GM19035 (cell line): ENCODE measurements around the gene CD69.
A peak's percentile ranks its signal among the peaks of the same experiment; 100 is the strongest.
"Not testable (repeated sequence)": the region's sequence is repeated elsewhere in the genome, so short reads cannot be mapped to it uniquely, and the experiment has no call there.

Experiments
- ATAC-seq: cut with Tn5 transposase; IDR thresholded peaks from one replicate; pipeline ENCODE4 v1.9.1; 2021; ENCODE audit not compliant: unreplicated experiment

Gene CD69

DNA sequence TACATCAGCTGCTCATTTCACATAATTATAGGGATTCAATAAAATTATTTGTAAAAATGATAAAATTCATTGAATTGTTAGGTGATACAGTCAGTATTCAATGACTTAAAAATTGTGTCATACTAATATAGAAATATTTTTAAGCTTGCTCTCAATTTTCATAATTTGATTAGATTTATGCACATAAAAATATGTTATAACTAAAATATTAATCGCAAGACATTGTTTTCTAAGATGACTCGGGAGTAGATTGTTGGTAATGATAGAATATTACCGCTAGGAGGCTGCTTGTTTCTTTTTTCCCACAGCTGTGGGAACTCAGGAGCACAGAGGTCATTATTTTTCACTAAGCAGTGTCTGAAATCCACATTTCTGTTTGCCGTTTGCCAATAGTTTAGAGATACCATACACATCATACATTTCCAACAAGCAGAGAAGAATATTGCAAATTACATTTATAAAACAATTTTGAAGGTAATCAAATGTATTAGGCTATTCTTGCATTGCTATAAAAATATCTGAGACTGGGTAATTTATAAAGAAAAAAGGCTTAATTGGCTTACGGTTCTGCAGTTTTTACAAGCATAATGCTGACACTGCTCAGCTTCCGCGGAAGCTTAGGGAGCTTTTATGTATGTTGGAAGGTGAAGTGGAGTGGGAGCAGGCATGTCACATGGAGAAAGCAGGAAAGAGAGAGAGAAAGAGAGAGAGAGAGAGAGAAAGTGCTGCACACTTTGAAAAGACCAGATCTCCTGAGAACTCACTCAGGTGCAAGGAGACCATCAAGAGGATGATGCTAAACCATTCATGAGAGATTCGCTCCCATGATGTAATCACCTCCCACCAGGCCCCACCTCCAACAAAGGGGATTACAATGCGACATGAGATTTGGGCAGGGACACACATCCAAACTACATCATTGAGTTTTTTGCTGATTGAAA is 9.2 kb downstream of the CD69 start:
- peak; percentile 38 for ATAC-seq

DNA sequence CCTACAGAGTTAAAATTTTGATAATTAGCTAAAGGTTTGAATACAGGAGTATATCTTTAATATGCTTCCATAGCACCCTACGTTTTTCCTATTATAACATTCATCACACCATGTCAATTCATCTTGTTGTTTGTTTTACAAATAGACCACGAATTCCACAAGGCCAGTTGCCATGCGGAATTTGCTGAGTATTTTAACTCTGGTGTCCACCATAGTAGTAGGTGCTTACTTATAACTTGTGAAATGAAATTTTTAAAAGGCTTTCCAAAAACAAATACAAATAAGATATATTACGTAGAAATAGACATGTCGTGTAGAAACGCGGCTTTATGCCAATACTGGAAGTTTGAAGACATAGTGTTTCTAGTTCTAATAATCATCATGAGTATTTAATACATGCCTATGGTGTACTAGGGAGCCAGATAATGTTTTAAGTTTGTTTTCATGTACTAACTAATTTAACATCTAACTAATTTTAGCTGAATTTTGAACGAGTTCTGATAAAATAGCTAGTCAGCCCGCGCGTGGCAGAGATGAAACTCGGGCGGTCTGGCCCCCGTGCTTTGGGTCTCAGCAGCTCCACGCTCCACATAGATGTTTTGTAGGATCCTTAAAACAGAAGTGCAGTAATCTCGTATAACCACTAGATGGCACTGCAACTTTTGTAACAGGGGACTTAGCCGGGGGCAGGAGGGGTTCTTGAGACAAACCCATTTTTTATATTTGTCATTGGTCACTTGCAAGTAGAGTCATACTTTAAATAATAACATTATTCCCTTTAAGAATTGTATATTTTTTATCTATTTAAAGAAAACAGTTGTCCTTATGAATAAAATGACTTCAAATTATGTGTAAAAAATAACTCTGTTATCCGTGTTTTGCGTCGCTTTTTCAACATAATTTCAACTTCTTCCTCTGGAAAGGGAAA is 10.2 kb downstream of the CD69 start:
- ATAC-seq = peak; percentile 72

DNA sequence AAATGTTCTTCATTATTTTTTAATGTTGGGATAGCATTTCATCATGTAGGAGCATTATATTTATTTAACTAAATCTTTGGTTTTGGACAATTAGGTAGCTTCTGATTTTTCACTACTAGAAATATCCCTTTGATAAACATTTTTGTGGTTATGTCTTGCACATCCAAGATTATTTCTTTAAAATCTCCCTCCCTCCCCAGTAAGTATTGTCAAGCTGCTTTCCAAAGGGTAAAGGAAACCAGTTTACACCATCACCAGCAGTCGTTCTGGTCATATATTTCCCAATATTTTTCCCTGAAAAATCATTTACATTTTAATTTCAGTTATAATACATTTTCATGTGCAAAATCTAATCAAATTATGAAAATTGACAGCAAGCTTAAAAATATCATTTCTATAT is 11.1 kb downstream of the CD69 start:
- no peak for ATAC-seq

DNA sequence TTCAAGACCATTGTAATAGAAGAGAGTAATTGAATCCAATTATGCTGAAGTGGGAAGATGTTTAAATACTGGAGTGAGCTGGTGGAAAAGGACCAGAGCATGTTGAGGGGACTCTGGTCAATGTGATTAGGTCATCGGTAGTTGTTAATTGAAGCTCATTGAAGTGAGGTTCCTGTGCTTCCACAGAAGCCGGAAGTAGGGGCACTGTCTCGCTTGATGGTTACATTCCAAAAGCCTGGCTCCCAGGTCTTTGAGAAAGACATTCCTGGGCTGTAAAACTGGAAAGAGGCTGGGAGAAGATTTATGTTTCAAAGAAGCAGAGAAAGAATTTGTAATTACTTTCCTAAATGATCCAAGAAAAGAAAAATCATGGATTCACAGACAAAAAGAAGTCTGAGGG is 15.5 kb downstream of the CD69 start:
- no peak for ATAC-seq

DNA sequence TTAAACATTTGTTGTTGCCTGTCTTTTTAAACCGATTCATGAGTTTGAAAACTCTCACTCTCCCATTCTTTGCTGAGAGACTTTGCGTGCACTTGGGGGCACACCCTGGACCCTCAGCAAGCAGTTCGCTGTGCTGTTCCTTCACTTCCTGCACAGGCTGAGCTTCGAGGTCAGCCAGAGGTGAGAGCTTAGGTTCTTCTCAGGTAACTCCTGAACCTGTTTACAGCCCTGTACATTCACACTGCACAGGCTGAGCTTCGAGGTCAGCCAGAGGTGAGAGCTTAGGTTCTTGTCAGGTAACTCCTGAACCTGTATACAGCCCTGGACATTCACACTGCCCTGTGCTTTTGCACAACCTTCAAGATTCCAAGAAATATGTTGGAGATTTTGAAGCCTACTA is 18.0 kb downstream of the CD69 start:
- ATAC-seq = peak; percentile 43

DNA sequence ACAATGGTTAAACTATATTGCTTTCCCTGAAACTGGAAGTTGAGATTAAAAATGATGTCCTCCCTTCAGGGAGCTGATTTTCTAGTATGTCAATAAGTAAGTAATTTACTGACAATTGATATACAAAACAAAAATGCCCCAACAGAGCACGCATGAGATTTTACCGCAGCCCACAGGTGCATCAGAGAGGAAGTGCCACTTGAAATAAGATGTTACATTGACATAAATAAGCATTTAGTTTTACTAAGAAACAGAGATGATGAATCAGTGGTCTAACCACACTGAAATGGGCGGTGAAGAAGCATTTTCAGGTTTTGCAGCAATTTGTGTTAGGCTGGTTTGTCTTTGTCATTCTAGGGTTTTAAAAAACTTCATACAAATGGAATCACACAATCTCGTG is 19.0 kb downstream of the CD69 start:
- peak; percentile 83 for ATAC-seq

DNA sequence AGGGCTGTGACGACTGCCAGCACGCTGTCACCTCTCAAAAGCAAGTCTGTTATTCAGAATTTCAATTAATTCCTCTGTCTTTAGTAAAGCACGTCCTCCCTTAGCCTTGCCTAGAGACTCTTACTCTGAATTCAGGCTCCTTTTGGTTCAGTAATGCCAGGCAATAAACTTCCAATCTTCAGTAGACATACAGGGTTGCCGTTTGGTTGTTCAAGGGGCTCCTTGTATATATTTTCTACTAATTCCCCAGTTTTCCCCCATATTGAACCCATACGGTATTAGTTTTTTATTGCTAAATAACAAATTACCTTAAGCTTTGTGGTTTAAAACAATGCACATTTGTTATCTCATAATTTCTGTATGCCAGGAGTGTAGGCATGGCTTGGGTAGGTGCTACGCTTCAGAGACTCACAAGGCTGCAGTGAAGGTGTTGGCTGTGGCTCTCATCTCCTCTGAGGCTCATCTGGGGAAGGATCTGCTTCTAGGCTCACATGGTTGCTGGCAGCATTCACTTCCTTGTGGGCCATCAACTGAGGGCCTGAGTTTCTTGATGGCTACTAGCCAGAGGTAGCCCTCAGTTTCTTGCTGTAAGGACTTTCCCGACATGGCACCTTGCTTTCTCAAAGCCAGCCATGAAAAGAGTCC is 20.5 kb downstream of the CD69 start:
- ATAC-seq = no peak

DNA sequence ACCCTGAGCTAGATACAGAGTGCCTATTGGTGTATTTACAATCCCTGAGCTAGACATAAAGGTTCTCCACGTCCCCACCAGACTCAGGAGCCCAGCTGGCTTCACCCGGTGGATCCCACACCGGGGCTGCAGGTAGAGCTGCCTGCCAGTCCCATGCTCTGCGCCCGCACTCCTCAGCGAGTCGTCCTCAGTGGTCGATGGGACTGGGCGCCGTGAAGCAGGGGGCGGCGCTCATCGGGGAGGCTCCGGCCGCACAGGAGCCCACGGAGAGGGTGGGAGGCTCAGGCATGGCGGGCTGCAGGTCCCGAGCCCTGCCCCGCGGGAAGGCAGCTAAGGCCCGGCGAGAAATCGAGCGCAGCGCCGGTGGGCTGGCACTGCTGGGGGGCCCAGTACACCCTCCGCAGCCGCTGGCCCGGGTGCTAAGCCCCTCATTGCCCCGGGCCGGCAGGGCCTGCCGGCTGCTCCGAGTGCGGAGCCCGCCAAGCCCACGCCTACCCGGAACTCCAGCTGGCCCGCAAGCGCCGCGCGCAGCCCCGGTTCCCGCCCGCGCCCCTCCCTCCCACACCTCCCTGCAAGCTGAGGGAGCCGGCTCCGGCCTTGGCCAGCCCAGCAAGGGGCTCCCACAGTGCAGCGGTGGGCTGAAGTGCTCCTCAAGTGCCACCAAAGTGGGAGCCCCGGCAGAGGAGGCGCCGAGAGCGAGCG is 21.1 kb downstream of the CD69 start:
- ATAC-seq = not testable (repeated sequence)

DNA sequence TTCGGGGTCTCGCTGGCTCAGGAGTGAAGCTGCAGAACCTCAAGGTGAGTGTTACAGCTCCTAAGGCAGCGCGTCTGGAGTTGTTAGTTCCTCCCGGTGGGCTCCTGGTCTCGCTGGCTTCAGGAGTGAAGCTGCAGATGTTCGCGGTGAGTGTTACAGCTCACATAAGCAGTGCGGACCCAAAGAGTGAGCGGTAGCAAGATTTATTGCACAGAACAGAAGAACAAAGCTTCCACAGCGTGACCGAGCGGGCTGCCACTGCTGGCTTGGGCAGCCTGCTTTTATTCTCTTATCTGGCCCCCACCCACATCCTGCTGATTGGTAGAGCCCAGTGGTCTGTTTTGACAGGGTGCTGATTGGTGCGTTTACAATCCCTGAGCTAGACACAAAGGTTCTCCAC is 21.8 kb downstream of the CD69 start:
- not testable (repeated sequence) for ATAC-seq

DNA sequence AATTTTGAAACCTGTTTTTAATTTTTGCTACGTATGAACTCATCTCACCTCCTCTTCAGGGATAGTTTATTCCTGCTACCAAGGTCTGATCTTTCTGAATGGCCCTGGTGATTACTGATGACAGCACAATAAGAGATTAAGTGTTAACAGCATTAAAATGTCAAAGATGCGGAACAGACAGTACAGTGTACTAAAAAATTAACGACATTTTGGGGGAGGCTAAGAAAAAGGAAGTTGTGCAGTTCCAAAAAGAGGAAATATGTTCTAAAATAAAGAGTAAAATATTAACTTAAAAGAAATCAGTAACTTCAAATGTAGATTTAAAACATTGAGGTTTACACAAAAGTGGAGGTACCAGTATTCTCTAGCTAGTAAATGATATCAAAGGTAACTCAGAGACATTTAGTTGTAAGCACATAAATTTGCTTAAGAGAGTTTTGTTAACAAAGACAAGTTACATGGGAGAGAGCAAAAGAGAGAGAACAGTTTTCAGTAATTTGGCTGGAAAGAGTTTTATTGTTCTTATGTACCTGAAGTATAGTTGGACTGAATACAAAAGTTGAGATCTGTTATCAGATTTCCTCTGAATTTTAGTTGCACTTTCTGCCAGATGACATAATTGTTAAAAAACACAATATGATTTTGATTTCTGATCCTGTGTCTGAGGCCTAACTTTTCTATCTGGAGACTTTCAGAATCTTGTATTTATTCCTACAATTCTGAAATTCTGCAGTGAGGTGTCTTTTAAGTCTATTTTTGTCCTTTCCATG is 23.6 kb downstream of the CD69 start:
- no peak for ATAC-seq

DNA sequence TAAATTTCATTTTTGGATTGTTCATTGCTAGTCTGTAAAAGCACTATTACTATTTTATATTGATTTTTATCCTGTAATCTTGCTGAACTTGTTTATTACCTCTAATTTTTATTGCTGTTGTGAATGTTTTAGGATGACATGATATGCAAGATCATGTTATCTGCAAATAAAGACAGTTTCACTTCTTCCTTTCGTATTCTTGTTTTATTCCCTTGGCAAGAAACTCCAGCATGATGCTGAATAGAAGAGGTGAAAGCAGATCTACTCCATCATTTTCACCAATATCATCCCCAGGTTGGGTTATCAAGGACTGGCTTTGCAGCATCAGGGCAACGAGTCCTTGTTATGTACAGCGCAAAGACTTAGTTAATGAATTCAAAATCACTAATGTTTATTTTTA is 25.1 kb downstream of the CD69 start:
- no peak for ATAC-seq

DNA sequence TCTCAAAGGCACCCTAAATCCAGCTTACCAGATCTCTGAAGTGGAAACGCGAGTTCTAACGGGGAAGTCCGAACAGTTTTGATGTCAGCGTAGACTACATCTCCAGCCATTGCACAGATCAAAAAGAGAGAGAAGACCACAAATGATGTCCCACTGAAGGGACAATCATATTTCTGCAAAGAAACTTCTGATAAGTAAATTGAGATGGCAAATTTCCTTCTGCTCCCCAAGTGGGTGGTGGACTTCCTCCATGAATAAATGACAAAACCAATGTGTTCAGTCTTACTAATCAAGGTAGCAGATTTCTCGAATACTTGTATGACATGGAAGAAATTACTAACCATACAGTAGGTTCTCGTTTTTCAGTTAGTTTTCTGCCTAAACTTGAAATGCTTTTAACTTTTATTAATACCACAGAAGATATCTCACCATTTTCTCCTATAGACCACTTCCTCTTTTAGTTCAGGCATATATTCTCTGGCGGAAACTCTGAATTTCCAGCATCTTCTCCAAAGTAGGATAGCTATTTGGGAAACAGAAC is 27.7 kb downstream of the CD69 start, which contains the start of gene CLECL1:
TSS of gene CLECL1 (minus strand) at position 177 of the 541 bp plus-strand sequence.
- ATAC-seq = no peak

DNA sequence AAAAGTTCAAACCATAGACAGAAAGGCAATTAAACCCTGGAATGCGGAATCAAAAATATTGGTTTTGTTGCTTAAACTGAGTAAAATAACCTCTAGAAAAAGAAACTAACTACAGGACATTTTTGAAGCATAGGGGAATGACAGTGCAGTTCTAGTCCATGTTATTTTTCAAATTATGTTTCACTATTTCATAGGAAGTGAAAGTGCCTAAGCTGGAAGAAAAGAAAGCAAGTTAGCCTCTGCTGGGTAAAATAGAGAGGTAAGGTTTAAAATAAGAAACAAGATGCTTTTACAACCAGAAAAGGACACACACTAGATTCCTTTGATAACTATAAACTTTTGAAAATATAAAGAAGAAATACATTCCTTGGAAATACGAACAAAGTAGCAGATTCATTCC is 28.9 kb downstream of the CD69 start:
- ATAC-seq = no peak

DNA sequence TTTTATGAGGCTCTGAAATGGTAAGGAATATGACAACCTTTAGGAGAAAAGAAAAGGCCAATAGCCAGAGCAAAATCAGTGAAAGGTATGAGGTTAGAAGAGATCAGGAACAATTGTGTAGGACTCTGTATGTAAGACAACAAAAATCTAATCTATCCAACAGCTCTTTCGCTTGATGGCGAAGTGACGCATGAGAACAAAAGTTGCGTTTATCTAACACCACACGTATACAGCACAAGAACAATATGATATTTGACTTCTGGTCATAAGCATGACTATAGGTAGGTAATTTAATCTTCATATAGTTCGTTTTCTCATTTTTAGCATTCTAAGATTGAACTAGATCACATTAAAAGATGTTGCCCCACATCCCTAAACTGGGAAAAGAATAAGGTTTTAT is 29.3 kb downstream of the CD69 start:
- no peak for ATAC-seq

DNA sequence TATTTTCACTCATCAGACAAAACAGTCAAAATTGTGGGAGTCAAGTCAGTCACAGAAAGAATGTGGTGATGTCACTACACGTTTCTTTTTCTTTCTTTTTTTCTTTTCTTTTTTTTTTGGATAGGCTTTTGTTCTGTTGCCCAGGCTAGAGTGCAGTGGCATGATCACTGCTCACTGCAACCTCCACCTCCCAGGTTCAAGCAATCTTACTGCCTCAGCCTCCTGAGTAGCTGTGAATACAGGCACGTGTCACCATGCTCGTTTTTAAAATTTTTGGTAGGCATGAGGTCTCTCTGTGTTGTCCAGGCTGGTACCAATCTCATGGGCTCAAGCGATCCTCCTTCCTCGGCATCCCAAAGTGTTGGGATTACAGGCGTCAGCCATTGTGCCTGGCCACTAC is 30.1 kb downstream of the CD69 start:
- no peak for ATAC-seq

DNA sequence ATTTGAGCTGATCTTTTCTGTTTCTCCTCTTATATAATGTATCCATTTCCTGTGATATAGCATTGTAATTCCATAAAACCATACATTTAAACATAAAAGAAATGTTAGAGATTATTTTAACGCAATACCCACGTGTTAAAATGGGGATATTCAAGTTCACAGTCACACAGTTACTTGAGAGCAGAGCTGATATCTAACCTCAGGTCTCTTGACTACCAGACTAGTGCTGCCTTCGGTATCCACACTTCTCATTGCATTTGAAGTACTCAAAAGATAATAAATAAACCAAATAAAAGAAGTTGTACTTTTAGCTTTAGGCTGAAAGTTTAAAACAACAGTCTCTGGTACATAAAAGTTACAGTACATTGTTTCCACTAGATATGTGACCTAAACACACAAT is 30.7 kb downstream of the CD69 start:
- no peak for ATAC-seq

DNA sequence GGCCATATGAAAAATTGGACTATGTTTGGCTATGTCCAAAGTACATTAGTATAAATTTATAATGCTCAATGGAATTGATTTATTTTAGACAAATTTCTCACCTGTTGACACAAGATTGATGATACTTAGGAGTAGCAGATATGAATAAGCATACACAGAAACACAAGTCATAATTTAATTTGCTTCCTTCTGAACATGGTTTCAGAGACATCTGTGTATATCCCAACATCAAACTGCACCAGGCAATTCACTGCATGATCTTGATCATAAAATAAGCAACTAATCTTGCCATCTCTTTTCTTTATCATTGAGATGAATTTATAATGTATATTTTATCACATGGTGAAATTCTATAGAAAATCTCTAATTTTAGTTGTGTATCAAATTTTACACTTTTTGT is 31.6 kb downstream of the CD69 start:
- no peak for ATAC-seq

DNA sequence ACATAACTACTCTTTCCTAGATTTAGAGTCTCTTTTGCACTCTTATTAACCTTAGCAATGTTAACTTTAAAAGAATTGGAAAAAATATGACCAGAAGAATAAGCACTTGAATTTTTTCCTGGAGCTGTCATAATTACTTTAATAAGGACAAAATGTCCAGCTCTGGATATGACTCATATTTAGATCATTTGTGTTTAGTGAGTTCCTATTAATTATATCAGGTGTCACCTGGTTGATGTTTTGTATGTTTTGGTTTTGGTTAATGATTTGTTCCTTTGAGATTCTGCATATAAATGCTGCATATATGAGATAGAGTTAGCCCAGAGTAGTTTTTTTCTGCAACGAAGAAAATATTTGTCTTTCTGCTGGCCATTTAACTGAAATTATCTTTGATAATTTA is 32.9 kb downstream of the CD69 start:
- no peak for ATAC-seq

DNA sequence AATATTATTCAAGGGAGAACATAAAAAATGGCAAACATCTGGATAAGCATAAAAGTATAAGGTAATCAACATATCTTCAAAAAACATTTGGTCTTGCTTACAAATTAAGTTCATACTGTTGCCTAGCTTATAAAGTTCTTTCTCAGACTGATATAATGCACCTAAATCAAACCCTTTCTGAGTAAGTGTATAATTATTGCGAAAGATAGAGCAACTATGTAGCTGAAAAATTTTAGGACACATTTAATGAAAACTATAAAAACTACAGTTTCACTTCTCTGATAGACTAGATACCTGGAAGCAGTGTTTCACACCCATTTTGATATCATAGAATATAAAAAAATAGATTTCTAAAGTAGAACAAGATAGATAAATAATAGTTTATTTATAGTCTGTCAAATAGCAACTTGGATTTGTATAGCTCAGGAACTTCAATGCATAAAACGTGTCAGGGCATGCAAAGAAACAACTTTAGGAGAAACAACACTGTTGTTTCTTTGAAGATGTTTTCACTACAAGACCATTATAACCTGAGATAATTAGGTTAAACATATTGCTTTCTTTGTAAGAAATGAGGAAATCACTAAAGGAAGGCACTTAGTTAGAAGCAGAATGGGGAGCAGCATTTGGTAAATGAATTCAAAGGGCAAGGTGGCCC is 35.4 kb downstream of the CD69 start:
- no peak for ATAC-seq
